Esophagus muscularis mucosa (tissue), 3 donors: ENCODE measurements around the gene THBS1.

Experiments
- POLR2A ChIP-seq: fragments of 450-650 bp; IDR thresholded peaks from one replicate; pipeline ENCODE4 v1.6.1; 2017; ENCODE audit warnings: antibody characterized with exemption, moderate library complexity, mild to moderate bottlenecking, low read depth
- POLR2AphosphoS5 ChIP-seq, 2 donors: sonication (generic); formaldehyde crosslinking; IDR thresholded peaks; one replicate each; pipeline ENCODE4 v1.6.1; 2017; ENCODE audit warnings: antibody characterized with exemption in 2 of 2
- TF ChIP-seq, protein P1 (sequence below), 3 experiments: fragments of 200-600 bp in 2 of 3; fragments of 450-650 bp in 1 of 3; sonication (generic) in 2 of 3; IDR thresholded peaks; one replicate each; pipeline ENCODE4 v1.5.1; 2017 to 2019; ENCODE audit warnings: antibody characterized with exemption in 3 of 3, mild to moderate bottlenecking in 2 of 3, moderate library complexity in 1 of 3

DNA sequence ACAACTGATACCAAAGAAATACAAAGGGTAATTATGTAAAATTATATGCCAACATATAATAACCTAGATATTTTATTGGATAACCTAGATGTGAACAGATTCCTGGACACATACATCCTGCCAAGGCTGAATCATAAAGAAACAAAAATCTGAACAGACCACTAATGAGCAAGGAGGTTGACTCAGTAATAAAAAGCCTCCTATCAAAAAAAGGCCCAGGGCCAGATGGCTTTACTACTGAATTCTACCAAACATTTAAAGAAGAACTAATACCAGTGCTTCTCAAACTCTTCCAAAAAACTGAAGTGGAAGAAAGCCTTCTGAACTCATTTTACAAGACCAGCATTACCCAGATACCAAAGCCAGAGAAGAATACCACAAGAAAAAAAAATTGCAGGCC lies 32.4 kb downstream of the THBS1 start:
- TF ChIP-seq POLR2AphosphoS5 (IDR thresholded peaks at IDR 0.05) (no peak), POLR2A (no peak)
- TF ChIP-seq, protein P1, sequence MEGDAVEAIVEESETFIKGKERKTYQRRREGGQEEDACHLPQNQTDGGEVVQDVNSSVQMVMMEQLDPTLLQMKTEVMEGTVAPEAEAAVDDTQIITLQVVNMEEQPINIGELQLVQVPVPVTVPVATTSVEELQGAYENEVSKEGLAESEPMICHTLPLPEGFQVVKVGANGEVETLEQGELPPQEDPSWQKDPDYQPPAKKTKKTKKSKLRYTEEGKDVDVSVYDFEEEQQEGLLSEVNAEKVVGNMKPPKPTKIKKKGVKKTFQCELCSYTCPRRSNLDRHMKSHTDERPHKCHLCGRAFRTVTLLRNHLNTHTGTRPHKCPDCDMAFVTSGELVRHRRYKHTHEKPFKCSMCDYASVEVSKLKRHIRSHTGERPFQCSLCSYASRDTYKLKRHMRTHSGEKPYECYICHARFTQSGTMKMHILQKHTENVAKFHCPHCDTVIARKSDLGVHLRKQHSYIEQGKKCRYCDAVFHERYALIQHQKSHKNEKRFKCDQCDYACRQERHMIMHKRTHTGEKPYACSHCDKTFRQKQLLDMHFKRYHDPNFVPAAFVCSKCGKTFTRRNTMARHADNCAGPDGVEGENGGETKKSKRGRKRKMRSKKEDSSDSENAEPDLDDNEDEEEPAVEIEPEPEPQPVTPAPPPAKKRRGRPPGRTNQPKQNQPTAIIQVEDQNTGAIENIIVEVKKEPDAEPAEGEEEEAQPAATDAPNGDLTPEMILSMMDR (IDR thresholded peaks at IDR 0.05): no peak
